HEK293 (cell line): ENCODE results near the gene ARHGEF26.

ENCODE experiments used
- CTCF ChIA-PET: fragments of 350-600 bp; formaldehyde crosslinking; extraction: SDS; loops from one replicate; lab custom pipeline; 2021; ENCODE audit warnings: antibody characterized with exemption; lab: Yijun Ruan, JAX
- POLR2A ChIA-PET: fragments of 300-600 bp; formaldehyde crosslinking; extraction: SDS; loops from one replicate; lab custom pipeline; 2020; ENCODE audit warnings: antibody characterized with exemption, inconsistent platforms; lab: Yijun Ruan, JAX
- H3K27ac ChIP-seq: fragments of 200-500 bp; sonication (Bioruptor generic); 2 replicates; pipeline ENCODE4 v1.5.1; 2014; ENCODE audit warnings: low read depth, low read length, control low read depth, inconsistent platforms; ENCODE audit errors: extremely low read depth
- H3K36me3 ChIP-seq, 2 experiments: fragments of 200-500 bp in 1 of 2; sonication (Bioruptor generic) in 1 of 2; 1 replicate in 1 of 2; 2 replicates in 1 of 2; pipeline ENCODE4 v1.5.1; 2014 to 2017; ENCODE audit warnings: inconsistent platforms in 2 of 2, low read length in 2 of 2; ENCODE audit not compliant: control insufficient read depth in 2 of 2, insufficient read depth in 1 of 2
- H3K4me1 ChIP-seq: fragments of 200-500 bp; sonication (Bioruptor generic); 2 replicates; pipeline ENCODE4 v1.5.1; 2014; ENCODE audit warnings: mild to moderate bottlenecking, low read length, inconsistent platforms; ENCODE audit not compliant: control insufficient read depth, insufficient read depth
- H3K4me3 ChIP-seq: 2 replicates; pipeline ENCODE4 v1.5.1; 2011; ENCODE audit warnings: low read depth, mild to moderate bottlenecking, control low read depth, low read length, moderate library complexity
- H3K9me3 ChIP-seq: fragments of 200-500 bp; sonication (Bioruptor generic); 2 replicates; pipeline ENCODE4 v1.5.1; 2014; ENCODE audit warnings: low read depth, low read length, inconsistent platforms; ENCODE audit not compliant: control insufficient read depth, insufficient read depth
- GLI2 ChIP-seq: fragments of 450-650 bp; formaldehyde crosslinking; IDR thresholded peaks from 2 replicates; pipeline ENCODE4; 2017; ENCODE audit warnings: missing biosample characterization, missing genetic modification characterization, low read depth, borderline replicate concordance
- PATZ1 ChIP-seq: fragments of 450-650 bp; formaldehyde crosslinking; IDR thresholded peaks from 2 replicates; pipeline ENCODE4 v1.5.1; 2016; ENCODE audit warnings: missing biosample characterization, missing genetic modification characterization
- PRDM1 ChIP-seq: fragments of 450-650 bp; formaldehyde crosslinking; IDR thresholded peaks from 2 replicates; pipeline ENCODE4; 2016; ENCODE audit warnings: missing biosample characterization, missing genetic modification characterization
- PRDM6 ChIP-seq: fragments of 450-650 bp; formaldehyde crosslinking; IDR thresholded peaks from 2 replicates; pipeline ENCODE4 v1.5.1; 2017; ENCODE audit warnings: missing biosample characterization, missing genetic modification characterization
- RBAK ChIP-seq: fragments of 450-650 bp; formaldehyde crosslinking; IDR thresholded peaks from 2 replicates; pipeline ENCODE4 v1.5.1; 2016; ENCODE audit warnings: missing biosample characterization, missing genetic modification characterization
- SP2 ChIP-seq: fragments of 450-650 bp; formaldehyde crosslinking; IDR thresholded peaks from 2 replicates; pipeline ENCODE4 v1.5.1; 2016; ENCODE audit warnings: missing biosample characterization, missing genetic modification characterization
- SP3 ChIP-seq: fragments of 450-650 bp; formaldehyde crosslinking; IDR thresholded peaks from 2 replicates; pipeline ENCODE4 v1.5.1; 2016; ENCODE audit warnings: missing biosample characterization, missing genetic modification characterization
- TRIM28 ChIP-seq: IDR thresholded peaks from 2 replicates; pipeline ENCODE4 v1.6.1; 2011; ENCODE audit warnings: low read length, control low read depth, borderline replicate concordance
- ZBTB11 ChIP-seq: fragments of 450-650 bp; formaldehyde crosslinking; conservative IDR thresholded peaks from 2 replicates; pipeline ENCODE4 v1.5.1; 2016; ENCODE audit warnings: low read depth, missing biosample characterization, missing genetic modification characterization
- ZBTB20 ChIP-seq: fragments of 450-650 bp; formaldehyde crosslinking; IDR thresholded peaks from 2 replicates; pipeline ENCODE4 v1.5.1; 2016; ENCODE audit warnings: missing biosample characterization, missing genetic modification characterization
- ZNF114 ChIP-seq: fragments of 450-650 bp; formaldehyde crosslinking; IDR thresholded peaks from 2 replicates; pipeline ENCODE4 v1.5.0; 2017; ENCODE audit warnings: missing biosample characterization, missing genetic modification characterization
- ZNF138 ChIP-seq: fragments of 450-650 bp; formaldehyde crosslinking; IDR thresholded peaks from 2 replicates; pipeline ENCODE4 v1.5.1; 2016; ENCODE audit warnings: missing biosample characterization, missing genetic modification characterization, borderline replicate concordance
- ZNF2 ChIP-seq: fragments of 450-650 bp; formaldehyde crosslinking; IDR thresholded peaks from 2 replicates; pipeline ENCODE4 v1.5.1; 2016; ENCODE audit warnings: missing biosample characterization, missing genetic modification characterization
- ZNF324 ChIP-seq: fragments of 450-650 bp; formaldehyde crosslinking; IDR thresholded peaks from 2 replicates; pipeline ENCODE4 v1.5.1; 2016; ENCODE audit warnings: missing biosample characterization, missing genetic modification characterization
- ZNF335 ChIP-seq: fragments of 450-650 bp; formaldehyde crosslinking; conservative IDR thresholded peaks from 2 replicates; pipeline ENCODE4 v1.5.1; 2016; ENCODE audit warnings: missing biosample characterization, missing genetic modification characterization
- ZNF341 ChIP-seq: fragments of 450-650 bp; formaldehyde crosslinking; IDR thresholded peaks from 2 replicates; pipeline ENCODE4; 2016; ENCODE audit warnings: low read depth, missing biosample characterization, missing genetic modification characterization
- ZNF394 ChIP-seq: fragments of 450-650 bp; formaldehyde crosslinking; IDR thresholded peaks from 2 replicates; pipeline ENCODE4 v1.5.1; 2016; ENCODE audit warnings: missing biosample characterization, missing genetic modification characterization, mild to moderate bottlenecking, moderate library complexity, borderline replicate concordance
- ZNF521 ChIP-seq: fragments of 450-650 bp; formaldehyde crosslinking; IDR thresholded peaks from 2 replicates; pipeline ENCODE4 v1.5.1; 2017; ENCODE audit warnings: missing biosample characterization, mild to moderate bottlenecking, missing genetic modification characterization
- ZNF600 ChIP-seq: fragments of 450-650 bp; formaldehyde crosslinking; IDR thresholded peaks from 2 replicates; pipeline ENCODE4 v1.5.1; 2016; ENCODE audit warnings: missing biosample characterization, missing genetic modification characterization
- ZNF692 ChIP-seq: fragments of 450-650 bp; formaldehyde crosslinking; IDR thresholded peaks from 2 replicates; pipeline ENCODE4 v1.5.1; 2016; ENCODE audit warnings: missing biosample characterization, missing genetic modification characterization

Gene ARHGEF26

GRCh38 chr3:154122552-154122911 lies 1.3 kb downstream of the ARHGEF26 start:
- no peaks in the 10 kb centered on the region for H3K4me1 ChIP-seq
- peaks cover 0 to 9% of the 10 kb centered on the region in 2 experiments; a peak in 1 of 3 replicates for H3K36me3 ChIP-seq
- TF ChIP-seq ZNF335 (tag by site-specific recombination) (peak; percentile 89), ZNF521 (tag by site-specific recombination) (no peak), ZNF394 (tag by site-specific recombination) (no peak), PRDM6 (no peak)
- no peaks in the 10 kb centered on the region for H3K9me3 ChIP-seq
- peak overlapping the region; percentile 12; the same call in 1 of the 2 replicates for H3K27ac ChIP-seq
- H3K4me3 ChIP-seq: peak overlapping the region; percentile 91
- ChIA-PET CTCF (interaction anchor here (0.7 kb wide), 1 partner anchor 139 kb away, joined by 3 read pairs; no protein-coding TSS in a partner anchor), POLR2A (no interaction called here)

GRCh38 chr3:154122912-154123559 lies 1.8 kb downstream of the ARHGEF26 start:
- H3K9me3 ChIP-seq: no peaks in the 10 kb centered on the region
- peak overlapping the region; percentile 91 for H3K4me3 ChIP-seq
- no peaks in the 10 kb centered on the region for H3K4me1 ChIP-seq
- H3K36me3 ChIP-seq: peaks cover 0 to 14% of the 10 kb centered on the region in 2 experiments; a peak in 1 of 3 replicates
- TF ChIP-seq TRIM28 (peak; percentile 51; the same call in 1 of the 2 replicates), ZNF138 (tag by site-specific recombination) (no peak), ZNF324 (tag by site-specific recombination) (no peak), ZNF114 (no peak), ZNF335 (tag by site-specific recombination) (peak; percentile 62), ZNF692 (tag by site-specific recombination) (peak; percentile 75), GLI2 (tag by site-specific recombination) (no peak), SP3 (tag by site-specific recombination) (peak; percentile 19; the same call in 1 of the 2 replicates), ZBTB20 (tag by site-specific recombination) (peak; percentile 73), PRDM1 (tag by site-specific recombination) (peak; percentile 98), PATZ1 (tag by site-specific recombination) (0 out of 2 replicates have a peak, but pooled peaks have one; percentile 37), ZNF2 (tag by site-specific recombination) (peak; percentile 27; the same call in 1 of the 2 replicates), RBAK (tag by site-specific recombination) (no peak), ZBTB11 (tag by site-specific recombination) (no peak), ZNF600 (tag by site-specific recombination) (peak; percentile 69; the same call in 1 of the 2 replicates), ZNF341 (tag by site-specific recombination) (peak; percentile 54), SP2 (tag by site-specific recombination) (peak; percentile 38; the same call in 1 of the 2 replicates)
- H3K27ac ChIP-seq: peak overlapping the region; percentile 12; the same call in 1 of the 2 replicates
- CTCF ChIA-PET: interaction anchor here (0.7 to 1.4 kb wide), 2 partner anchors 131 to 138 kb away, joined by 3 to 4 read pairs; no protein-coding TSS in a partner anchor
- POLR2A ChIA-PET: interaction anchor here (1.2 kb wide), 1 partner anchor 80 kb away, joined by 3 read pairs; no protein-coding TSS in a partner anchor
